RWPE1 (cell line): ENCODE data around the gene MEF2A.
A peak's percentile ranks its signal among the peaks of the same experiment; 100 is the strongest.

ENCODE experiments used
- CTCF ChIA-PET: fragments of 350-600 bp; sonication (Branson Sonifier 250); formaldehyde crosslinking; extraction: SDS; loops from one replicate; lab custom pipeline; 2021; lab: Yijun Ruan, JAX
- POLR2A ChIA-PET: fragments of 400-600 bp; formaldehyde crosslinking; extraction: SDS; loops from one replicate; lab custom pipeline; 2020; ENCODE audit warnings: antibody characterized with exemption; ENCODE audit not compliant: low non-redundant PET; lab: Yijun Ruan, JAX
- DNase-seq: peaks from one replicate; pipeline ENCODE4 v3.0.0; 2012; ENCODE audit warnings: low spot score
- H3K27ac ChIP-seq: fragments of 450-650 bp; 2 replicates; pipeline ENCODE4 v1.5.1; 2017
- CTCF ChIP-seq: fragments of 450-650 bp; conservative IDR thresholded peaks from 2 replicates; pipeline ENCODE4 v1.5.1; 2017; ENCODE audit warnings: low read depth, mild to moderate bottlenecking

The MEF2A gene

GRCh38 chr15:99709243-99709986 lies 143.6 kb downstream of the MEF2A start:
- no peak for TF ChIP-seq CTCF
- CTCF ChIA-PET = interaction anchor here (1.3 kb wide), 2 partner anchors 20 to 338 kb away, joined by 5 to 7 read pairs; no protein-coding TSS in a partner anchor
- POLR2A ChIA-PET = interaction anchor here (1.0 kb wide), 1 partner anchor 23 kb away, joined by 3 read pairs; no protein-coding TSS in a partner anchor

GRCh38 chr15:99711625-99712024 lies 145.8 kb downstream of the MEF2A start:
- no peak for TF ChIP-seq CTCF
- ChIA-PET POLR2A (no interaction called here), CTCF (no interaction called here)
- no peak for DNase-seq
- peak overlapping the region; percentile 46 for H3K27ac ChIP-seq

More at GRCh38 chr15:99709243-99709986, 143.6 kb downstream of the MEF2A start:
- H3K27ac ChIP-seq = peak overlapping the region; percentile 80
- no peak for DNase-seq

GRCh38 chr15:99712415-99712814 lies 146.6 kb downstream of the MEF2A start:
- TF ChIP-seq CTCF = no peak
- DNase-seq = no peak
- ChIA-PET POLR2A (no interaction called here), CTCF (no interaction called here)
- H3K27ac ChIP-seq = no peak overlapping the region

GRCh38 chr15:99716540-99717095 lies 150.8 kb downstream of the MEF2A start:
- POLR2A ChIA-PET = no interaction called here
- no peak for DNase-seq
- CTCF ChIA-PET = interaction anchor here (0.6 to 2.4 kb wide), 3 partner anchors 12 to 39 kb away, joined by 3 to 11 read pairs (median 4); no protein-coding TSS in a partner anchor
- no peak for TF ChIP-seq CTCF
- H3K27ac ChIP-seq = no peak overlapping the region

GRCh38 chr15:99717161-99718009 lies 151.6 kb downstream of the MEF2A start:
- no peak overlapping the region for H3K27ac ChIP-seq
- POLR2A ChIA-PET = no interaction called here
- CTCF ChIA-PET = interaction anchor here (0.6 to 2.4 kb wide), 3 partner anchors 13 to 39 kb away, joined by 3 to 11 read pairs (median 4); no protein-coding TSS in a partner anchor
- DNase-seq = no peak
- TF ChIP-seq CTCF = no peak

- ChIA-PET POLR2A (no interaction called here), CTCF (interaction anchor here (0.5 to 2.4 kb wide), 3 partner anchors 14 to 557 kb away, joined by 3 to 11 read pairs (median 3); no protein-coding TSS in a partner anchor)
- H3K27ac ChIP-seq = no peak overlapping the region
- no peak for TF ChIP-seq CTCF
- DNase-seq = no peak
These were observed 152.6 kb downstream of the MEF2A start for GRCh38 chr15:99718421-99718820.
